Stomach (tissue), 9 donors: ENCODE measurements around the gene LRRC70. TPM values are rescaled to one million over a fixed set of nuclear protein-coding genes. Genes with fewer than 3 reads are reported as not detected.

Experiments
- DNase-seq, 2 donors: peaks; one replicate each; pipeline versions ENCODE4 v3.0.0 to v3.0.0-alpha.2; 2013 to 2019
- H3K27ac ChIP-seq, 5 donors: fragments of 200-600 bp in 4 of 5; sonication (generic) in 4 of 5; one replicate each; pipeline ENCODE4 v1.5.1; 2013 to 2019; ENCODE audit warnings: mild to moderate bottlenecking in 1 of 5, moderate library complexity in 1 of 5
- H3K27me3 ChIP-seq, 3 donors: fragments of 200-600 bp; sonication (generic); one replicate each; pipeline ENCODE4 v1.5.1; 2017 to 2019; ENCODE audit warnings: mixed run types in 1 of 3
- H3K36me3 ChIP-seq, 4 donors: fragments of 200-600 bp; sonication (generic); 1 replicate in 3 of 4; 2 replicates in 1 of 4; pipeline ENCODE4 v1.5.1; 2016 to 2019
- H3K4me1 ChIP-seq, 4 donors: fragments of 200-600 bp; sonication (generic); one replicate each; pipeline ENCODE4 v1.5.1; 2016 to 2019
- H3K4me3 ChIP-seq, 4 donors: fragments of 200-600 bp; sonication (generic) in 3 of 4; one replicate each; pipeline ENCODE4 v1.5.1; 2016 to 2019; ENCODE audit warnings: mild to moderate bottlenecking in 1 of 4
- H3K9me3 ChIP-seq, 4 donors: fragments of 200-600 bp; sonication (generic); one replicate each; pipeline ENCODE4 v1.5.1; 2016 to 2019
- EP300 ChIP-seq: sonication (generic); formaldehyde crosslinking; IDR thresholded peaks from one replicate; pipeline ENCODE4 v1.6.1; 2017; ENCODE audit warnings: antibody characterized with exemption
- POLR2A ChIP-seq, 4 donors: fragments of 450-650 bp; IDR thresholded peaks; one replicate each; pipeline ENCODE4 v1.6.1; 2016; ENCODE audit warnings: antibody characterized with exemption in 4 of 4, control low read depth in 2 of 4, mild to moderate bottlenecking in 1 of 4, moderate library complexity in 1 of 4
- POLR2AphosphoS5 ChIP-seq, 3 donors: sonication (generic); formaldehyde crosslinking; IDR thresholded peaks; one replicate each; pipeline ENCODE4 v1.6.1; 2016; ENCODE audit warnings: antibody characterized with exemption in 3 of 3
- WGBS, 5 donors: extraction: QIAGEN DNeasy Blood & Tissue Kit in 3 of 5; methylation state at CpG; one replicate each; pipeline versions ENCODE4 v1.1.5 to v1.1.7; 2013 to 2018; 5-methylcytosine and 5-hydroxymethylcytosine counted together
- intact Hi-C: fragments of 100-400 bp; cut with DNase I; formaldehyde crosslinking; loops from one replicate; pipeline ENCODE4 v1.15.1; 2023; ENCODE audit warnings: low total_unique reads
- polyA plus RNA-seq, 3 donors: library from polyadenylated mRNA; stranded (reverse); fragments of 200-250 nt; gene quantifications; one replicate each; pipeline ENCODE4 v1.2.3, GENCODE V29; 2013
- total RNA-seq, 5 donors: library from RNA; depleted of rRNA; stranded (reverse); fragments of >200 nt; gene quantifications; one replicate each; pipeline versions ENCODE4 v1.1.0 to v1.2.3, GENCODE V29; 2014 to 2016
- TF ChIP-seq, protein P1 (sequence below), 7 experiments: fragments of 450-650 bp in 4 of 7; fragments of 200-600 bp in 3 of 7; sonication (generic) in 3 of 7; IDR thresholded peaks; one replicate each; pipeline ENCODE4 v1.5.1; 2016 to 2019; ENCODE audit warnings: antibody characterized with exemption in 7 of 7, control low read depth in 2 of 7, mild to moderate bottlenecking in 1 of 7
- donor health status: healthy with polysubstance abuse.
- donor health status: Bipolar disorder and iron deficiency.
- donor health status: healthy.

The LRRC70 gene
- total and polyA plus RNA-seq, 8 donors = 0.68 to 22.8 (median 5.3) TPM; not detected in 2

DNA sequence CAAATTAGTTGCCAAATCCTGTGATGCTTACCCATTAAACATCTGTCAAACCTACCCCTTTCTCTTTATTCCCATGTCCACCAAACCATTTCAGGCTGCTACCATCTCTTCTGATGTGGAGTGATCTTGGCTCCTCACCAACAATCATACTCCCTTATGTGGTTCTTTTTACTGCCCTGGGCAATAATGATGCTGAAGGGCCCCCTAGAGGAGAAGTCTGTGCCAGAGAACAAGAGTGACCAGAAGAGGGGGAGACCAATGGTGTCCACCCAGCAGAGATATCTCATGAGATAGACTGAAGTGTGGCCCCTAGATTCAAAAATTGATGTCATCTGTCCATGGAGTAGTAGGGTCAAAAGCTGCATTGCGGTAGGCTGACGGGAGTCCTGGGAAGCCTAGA is 10.9 kb downstream of the LRRC70 start:
- Histone ChIP-seq H3K9me3 (no peaks in the 10 kb centered on the region), H3K36me3 (peaks cover 7 to 44% (median 29%) of the 10 kb centered on the region in 4 donors), H3K4me1 (peaks cover 0 to 10% (median 0%) of the 10 kb centered on the region in 4 donors), H3K27me3 (no peaks in the 10 kb centered on the region), H3K27ac (no peak overlapping the region), H3K4me3 (no peak overlapping the region)
- WGBS, 5 donors = 96 to 100% (median 98%) methylated on average over 2 of the region's 2 CpGs
- DNase-seq = no peak
- intact Hi-C loops = no loop called here
- TF ChIP-seq POLR2AphosphoS5 (IDR thresholded peaks at IDR 0.05) = no peak
- no peak for TF ChIP-seq POLR2A (IDR thresholded peaks at IDR 0.05)
- TF ChIP-seq EP300 = no peak
- TF ChIP-seq, protein P1, sequence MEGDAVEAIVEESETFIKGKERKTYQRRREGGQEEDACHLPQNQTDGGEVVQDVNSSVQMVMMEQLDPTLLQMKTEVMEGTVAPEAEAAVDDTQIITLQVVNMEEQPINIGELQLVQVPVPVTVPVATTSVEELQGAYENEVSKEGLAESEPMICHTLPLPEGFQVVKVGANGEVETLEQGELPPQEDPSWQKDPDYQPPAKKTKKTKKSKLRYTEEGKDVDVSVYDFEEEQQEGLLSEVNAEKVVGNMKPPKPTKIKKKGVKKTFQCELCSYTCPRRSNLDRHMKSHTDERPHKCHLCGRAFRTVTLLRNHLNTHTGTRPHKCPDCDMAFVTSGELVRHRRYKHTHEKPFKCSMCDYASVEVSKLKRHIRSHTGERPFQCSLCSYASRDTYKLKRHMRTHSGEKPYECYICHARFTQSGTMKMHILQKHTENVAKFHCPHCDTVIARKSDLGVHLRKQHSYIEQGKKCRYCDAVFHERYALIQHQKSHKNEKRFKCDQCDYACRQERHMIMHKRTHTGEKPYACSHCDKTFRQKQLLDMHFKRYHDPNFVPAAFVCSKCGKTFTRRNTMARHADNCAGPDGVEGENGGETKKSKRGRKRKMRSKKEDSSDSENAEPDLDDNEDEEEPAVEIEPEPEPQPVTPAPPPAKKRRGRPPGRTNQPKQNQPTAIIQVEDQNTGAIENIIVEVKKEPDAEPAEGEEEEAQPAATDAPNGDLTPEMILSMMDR (IDR thresholded peaks at IDR 0.05) = no peak

DNA sequence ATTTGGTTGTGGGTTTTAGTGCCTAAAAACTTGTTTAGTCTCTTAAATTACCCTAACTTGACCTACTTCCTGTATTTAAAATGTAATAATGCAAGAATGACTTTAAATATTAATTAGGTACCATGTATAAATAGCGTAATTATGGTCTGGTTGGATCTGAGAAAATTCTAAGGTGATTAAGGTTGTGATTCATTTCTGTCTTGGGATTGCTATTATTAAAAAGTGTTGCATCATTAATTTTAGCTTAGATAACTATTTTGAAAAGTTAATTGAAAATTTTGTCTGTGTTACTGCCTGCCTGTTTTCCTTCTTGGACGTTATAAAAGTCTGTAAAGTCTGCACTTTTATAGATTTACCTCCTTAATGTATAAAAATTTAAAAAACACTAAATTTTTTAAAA is 11.8 kb downstream of the LRRC70 start:
- WGBS, 5 donors = 73 to 96% (median 94%) methylated on average over 2 of the region's 2 CpGs
- no peak for DNase-seq

DNA sequence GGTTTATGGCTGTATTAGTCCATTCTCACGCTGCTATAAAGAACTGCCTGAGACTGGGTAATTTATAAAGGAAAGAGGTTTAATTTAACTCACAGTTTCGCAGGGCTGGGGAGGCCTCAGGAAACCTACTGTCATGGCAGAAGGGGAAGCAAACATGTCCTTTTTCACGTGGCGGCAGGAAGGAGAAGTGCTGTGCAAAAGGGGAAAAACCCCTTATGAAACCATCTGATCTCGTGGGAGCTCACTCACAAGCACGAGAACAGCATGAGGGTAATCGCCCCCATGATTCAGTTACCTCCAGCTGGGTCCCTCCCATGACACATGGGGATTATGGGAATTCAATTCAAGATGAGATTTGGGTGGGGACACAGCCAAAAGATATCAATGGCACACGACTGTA is 13.9 kb downstream of the LRRC70 start:
- no peak for DNase-seq
- WGBS, 5 donors = 79 to 93% (median 88%) methylated on average over 8 of the region's 8 CpGs
- intact Hi-C loops = no loop called here
- no peaks in the 10 kb centered on the region for H3K27me3 ChIP-seq
- H3K9me3 ChIP-seq = no peaks in the 10 kb centered on the region
- H3K27ac ChIP-seq = no peak overlapping the region
- H3K4me1 ChIP-seq = no peaks in the 10 kb centered on the region
- TF ChIP-seq POLR2AphosphoS5 (IDR thresholded peaks at IDR 0.05) = no peak
- TF ChIP-seq, protein P1 (IDR thresholded peaks at IDR 0.05) = no peak
- no peak for TF ChIP-seq EP300
- TF ChIP-seq POLR2A (IDR thresholded peaks at IDR 0.05) = no peak
- peaks cover 7 to 44% (median 33%) of the 10 kb centered on the region in 4 donors for H3K36me3 ChIP-seq
- H3K4me3 ChIP-seq = no peak overlapping the region

More for the DNA sequence above, 11.8 kb downstream of the LRRC70 start:
- Histone ChIP-seq H3K4me1 (peaks cover 0 to 5% (median 0%) of the 10 kb centered on the region in 4 donors), H3K9me3 (no peaks in the 10 kb centered on the region), H3K4me3 (no peak overlapping the region), H3K27me3 (no peaks in the 10 kb centered on the region), H3K36me3 (peaks cover 7 to 44% (median 33%) of the 10 kb centered on the region in 4 donors), H3K27ac (no peak overlapping the region)
- intact Hi-C loops = no loop called here
- TF ChIP-seq POLR2AphosphoS5 (IDR thresholded peaks at IDR 0.05) = no peak
- TF ChIP-seq, protein P1 (IDR thresholded peaks at IDR 0.05) = no peak
- no peak for TF ChIP-seq EP300
- TF ChIP-seq POLR2A (IDR thresholded peaks at IDR 0.05) = no peak

DNA sequence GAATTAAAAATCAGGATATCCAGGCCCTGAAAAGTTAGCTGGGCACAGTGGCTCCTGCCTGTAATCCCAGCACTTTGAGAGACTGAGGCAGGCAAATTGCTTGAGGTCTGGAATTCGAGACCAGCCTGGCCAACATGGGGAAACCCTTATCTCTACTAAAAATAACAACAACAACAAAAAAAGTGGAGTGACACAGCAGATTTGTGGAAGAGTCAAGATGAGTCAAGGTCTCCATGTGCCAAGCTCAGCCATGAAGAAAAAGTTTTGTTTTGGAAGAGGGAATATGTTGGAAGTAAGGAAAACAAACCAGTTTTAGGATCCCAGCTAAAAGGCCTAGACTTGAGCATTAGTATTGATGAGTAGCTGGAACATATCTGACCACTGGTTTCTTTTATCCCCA is 14.7 kb downstream of the LRRC70 start:
- H3K9me3 ChIP-seq = no peaks in the 10 kb centered on the region
- no peak overlapping the region for H3K27ac ChIP-seq
- TF ChIP-seq, protein P1 (IDR thresholded peaks at IDR 0.05) = no peak
- no peak for TF ChIP-seq EP300
- no peak for TF ChIP-seq POLR2AphosphoS5 (IDR thresholded peaks at IDR 0.05)
- no peak for TF ChIP-seq POLR2A (IDR thresholded peaks at IDR 0.05)
- no peak overlapping the region for H3K4me3 ChIP-seq
- no peaks in the 10 kb centered on the region for H3K27me3 ChIP-seq
- no peaks in the 10 kb centered on the region for H3K4me1 ChIP-seq
- DNase-seq = no peak
- H3K36me3 ChIP-seq = peaks cover 7 to 36% (median 29%) of the 10 kb centered on the region in 4 donors
- intact Hi-C loops = no loop called here
- WGBS, 5 donors = 84 to 100% (median 95%) methylated on average over 1 of the region's 1 CpG
